Natural killer cell (primary cell): ENCODE data around the gene LTBP4. TPM values are rescaled to one million over a fixed set of nuclear protein-coding genes. Genes with fewer than 3 reads are reported as not detected.

ENCODE experiments used
- ATAC-seq, 3 donors: fragments of 150-1000 bp in 2 of 3; fragments of 200-7000 bp in 1 of 3; cut with Tn5 transposase; 1 replicate in 1 of 3; 2 replicates in 2 of 3; pipeline ENCODE4 v1.10.0; 2021; ENCODE audit warnings: mild to moderate bottlenecking in 2 of 3, moderate library complexity in 2 of 3
- DNase-seq, 2 donors: peaks; one replicate each; pipeline versions ENCODE4 v3.0.0 to v3.0.0-alpha.2; 2013 to 2021; ENCODE audit warnings: mixed read lengths in 1 of 2
- H3K27ac ChIP-seq: one replicate; pipeline ENCODE4 v1.5.1; 2013; ENCODE audit warnings: mild to moderate bottlenecking, low read length
- H3K27me3 ChIP-seq: one replicate; pipeline ENCODE4 v1.6.1; 2013; ENCODE audit warnings: low read length; ENCODE audit not compliant: control insufficient read depth, insufficient read depth
- H3K36me3 ChIP-seq: one replicate; pipeline ENCODE4 v1.6.1; 2013; ENCODE audit warnings: low read length; ENCODE audit not compliant: control insufficient read depth, insufficient read depth
- H3K4me1 ChIP-seq: one replicate; pipeline ENCODE4 v1.6.1; 2013; ENCODE audit warnings: low read length; ENCODE audit not compliant: control insufficient read depth, insufficient read depth
- H3K4me3 ChIP-seq: one replicate; pipeline ENCODE4 v1.5.1; 2013; ENCODE audit warnings: low read length
- H3K9me3 ChIP-seq: one replicate; pipeline ENCODE4 v1.6.1; 2013; ENCODE audit warnings: low read length; ENCODE audit not compliant: control insufficient read depth, insufficient read depth
- H3K27ac Mint-ChIP-seq, 2 donors: one replicate each; pipeline ENCODE4 v1.8.0; 2022; ENCODE audit warnings: mild to moderate bottlenecking in 2 of 2, mixed read lengths in 2 of 2, moderate library complexity in 1 of 2
- H3K27me3 Mint-ChIP-seq, 2 donors: one replicate each; pipeline ENCODE4 v1.8.0; 2022; ENCODE audit warnings: low read depth in 2 of 2, mixed read lengths in 2 of 2
- H3K36me3 Mint-ChIP-seq: one replicate; pipeline ENCODE4 v1.8.0; 2022; ENCODE audit warnings: mixed read lengths
- H3K4me1 Mint-ChIP-seq, 2 donors: one replicate each; pipeline ENCODE4 v1.8.0; 2022; ENCODE audit warnings: mixed read lengths in 2 of 2
- H3K4me3 Mint-ChIP-seq: one replicate; pipeline ENCODE4 v1.8.0; 2022; ENCODE audit warnings: mild to moderate bottlenecking, moderate library complexity, mixed read lengths
- H3K9me3 Mint-ChIP-seq, 2 donors: one replicate each; pipeline ENCODE4 v1.8.0; 2022; ENCODE audit warnings: mixed read lengths in 2 of 2
- WGBS: methylation state at CpG from one replicate; pipeline ENCODE4 v1.1.7; 2013; ENCODE audit warnings: missing lambda C conversion rate; ENCODE audit not compliant: insufficient coverage; 5-methylcytosine and 5-hydroxymethylcytosine counted together
- intact Hi-C: fragments of 100-400 bp; cut with micrococcal nuclease; formaldehyde crosslinking; loops from one replicate; pipeline ENCODE4 v1.14.2; 2022
- total RNA-seq, 4 donors: library from RNA; stranded (reverse); fragments of 120-200 nt in 1 of 4; gene quantifications; one replicate each; pipeline versions ENCODE4 v1.2.3 to v1.2.4, GENCODE V29; 2013 to 2022
- TF ChIP-seq, protein P1 (sequence below): fragments of 200-600 bp; IDR thresholded peaks from one replicate; pipeline ENCODE4 v1.8.0; 2022; ENCODE audit warnings: antibody characterized with exemption

The LTBP4 gene
- total RNA-seq, 3 donors from 2014 or later (not counting 1 experiment from before 2014, with no cell fraction given), result 153 to 182 (median 157) TPM

DNA sequence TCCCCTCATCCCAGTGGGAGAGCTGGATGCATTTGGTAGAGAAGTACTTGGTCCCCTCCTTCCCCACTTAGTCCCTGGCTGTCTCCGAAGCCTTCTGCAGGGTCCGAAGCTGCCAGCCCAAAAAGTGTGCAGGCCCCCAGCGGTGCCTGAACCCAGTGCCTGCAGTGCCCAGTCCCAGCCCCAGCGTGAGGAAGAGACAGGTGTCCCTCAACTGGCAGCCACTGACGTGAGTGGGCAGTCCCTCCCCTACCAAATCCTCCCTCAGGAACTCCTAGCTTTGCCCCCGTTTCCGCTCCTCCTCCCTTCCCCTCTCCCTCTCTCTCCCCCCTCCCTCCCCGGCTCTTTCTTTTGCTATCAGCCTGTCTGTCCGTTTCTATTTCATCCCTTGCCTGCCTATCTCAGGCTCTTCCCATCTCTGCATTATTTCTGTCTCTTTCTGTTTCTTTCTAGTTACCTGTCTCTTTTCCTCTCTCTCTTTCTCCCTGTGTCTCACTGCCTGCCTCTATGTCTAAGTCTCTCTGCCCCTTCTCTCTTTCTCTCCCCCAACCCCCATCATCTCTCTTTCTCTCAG lies 1.8 kb upstream of the LTBP4 start:
- H3K27me3 ChIP-seq, result peaks cover 55% of the 10 kb centered on the region
- peak overlapping the region in 1 of 2 donors; percentile 29 for H3K27ac Mint-ChIP-seq
- peaks cover 14 to 54% of the 10 kb centered on the region in 2 donors for H3K27me3 Mint-ChIP-seq
- H3K4me3 ChIP-seq, result no peak overlapping the region
- H3K9me3 ChIP-seq, result no peaks in the 10 kb centered on the region
- peak overlapping the region; percentile 67 for H3K4me3 Mint-ChIP-seq
- TF ChIP-seq, protein P1, sequence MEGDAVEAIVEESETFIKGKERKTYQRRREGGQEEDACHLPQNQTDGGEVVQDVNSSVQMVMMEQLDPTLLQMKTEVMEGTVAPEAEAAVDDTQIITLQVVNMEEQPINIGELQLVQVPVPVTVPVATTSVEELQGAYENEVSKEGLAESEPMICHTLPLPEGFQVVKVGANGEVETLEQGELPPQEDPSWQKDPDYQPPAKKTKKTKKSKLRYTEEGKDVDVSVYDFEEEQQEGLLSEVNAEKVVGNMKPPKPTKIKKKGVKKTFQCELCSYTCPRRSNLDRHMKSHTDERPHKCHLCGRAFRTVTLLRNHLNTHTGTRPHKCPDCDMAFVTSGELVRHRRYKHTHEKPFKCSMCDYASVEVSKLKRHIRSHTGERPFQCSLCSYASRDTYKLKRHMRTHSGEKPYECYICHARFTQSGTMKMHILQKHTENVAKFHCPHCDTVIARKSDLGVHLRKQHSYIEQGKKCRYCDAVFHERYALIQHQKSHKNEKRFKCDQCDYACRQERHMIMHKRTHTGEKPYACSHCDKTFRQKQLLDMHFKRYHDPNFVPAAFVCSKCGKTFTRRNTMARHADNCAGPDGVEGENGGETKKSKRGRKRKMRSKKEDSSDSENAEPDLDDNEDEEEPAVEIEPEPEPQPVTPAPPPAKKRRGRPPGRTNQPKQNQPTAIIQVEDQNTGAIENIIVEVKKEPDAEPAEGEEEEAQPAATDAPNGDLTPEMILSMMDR, result no peak
- WGBS, result 3% methylated on average over 9 of the region's 9 CpGs
- intact Hi-C loops, result loop anchor here (5.0 kb wide), 2 partner anchors 47 to 177 kb away; no protein-coding TSS in a partner anchor
- ATAC-seq, result no peak
- H3K4me1 Mint-ChIP-seq, result peaks cover 31 to 58% of the 10 kb centered on the region in 2 donors
- H3K4me1 ChIP-seq, result peaks cover 79% of the 10 kb centered on the region
- no peak overlapping the region for H3K27ac ChIP-seq
- H3K36me3 ChIP-seq, result no peaks in the 10 kb centered on the region
- no peaks in the 10 kb centered on the region for H3K36me3 Mint-ChIP-seq
- DNase-seq, result peak in 1 of 2 donors; percentile 61
- H3K9me3 Mint-ChIP-seq, result no peaks in the 10 kb centered on the region

DNA sequence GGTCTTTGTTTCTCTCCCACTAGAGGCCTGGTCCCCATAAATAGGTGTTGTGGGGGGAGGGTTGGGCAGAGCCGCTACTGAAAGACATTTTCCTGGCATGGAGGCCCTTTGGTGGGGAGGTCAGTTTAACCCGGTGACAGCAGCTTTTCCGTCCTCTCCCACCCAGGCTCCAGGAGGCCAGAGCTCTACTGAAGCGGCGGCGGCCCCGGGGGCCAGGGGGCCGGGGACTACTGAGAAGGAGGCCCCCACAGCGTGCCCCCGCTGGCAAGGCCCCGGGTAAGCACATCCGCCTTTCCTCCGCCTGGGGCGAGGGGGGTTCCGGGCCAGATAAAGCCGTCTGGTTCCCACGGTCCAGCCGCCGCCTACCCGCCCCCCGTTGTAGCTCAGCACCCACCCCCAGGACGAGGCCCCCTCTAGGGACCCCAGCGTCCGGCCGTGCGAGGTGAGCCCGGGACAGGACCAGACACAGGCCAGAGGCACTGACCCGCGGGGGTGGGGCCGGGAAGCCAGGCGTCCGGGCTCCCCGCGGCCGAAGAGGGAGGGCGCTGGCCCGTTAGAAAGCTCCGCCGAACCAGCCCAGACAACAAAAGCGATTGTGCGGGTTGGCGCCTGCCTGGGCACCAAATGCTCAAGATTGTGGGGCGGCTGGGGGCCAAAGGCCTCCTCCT lies 1.1 kb upstream of the LTBP4 start:
- H3K4me3 ChIP-seq, result no peak overlapping the region
- H3K4me1 Mint-ChIP-seq, result peaks cover 31 to 58% of the 10 kb centered on the region in 2 donors
- peak in 1 of 2 donors; percentile 28 for DNase-seq
- 5% methylated on average over 43 of the region's 43 CpGs for WGBS
- peaks cover 14 to 52% of the 10 kb centered on the region in 2 donors for H3K27me3 Mint-ChIP-seq
- TF ChIP-seq, protein P1, result no peak
- H3K9me3 ChIP-seq, result no peaks in the 10 kb centered on the region
- no peaks in the 10 kb centered on the region for H3K36me3 ChIP-seq
- peak overlapping the region in 1 of 2 donors; percentile 29 for H3K27ac Mint-ChIP-seq
- peaks cover 79% of the 10 kb centered on the region for H3K4me1 ChIP-seq
- peak overlapping the region; percentile 67 for H3K4me3 Mint-ChIP-seq
- no peaks in the 10 kb centered on the region for H3K36me3 Mint-ChIP-seq
- H3K27me3 ChIP-seq, result peaks cover 55% of the 10 kb centered on the region
- no peak overlapping the region for H3K27ac ChIP-seq
- ATAC-seq, result no peak
- intact Hi-C loops, result loop anchor here (5.0 to 10.0 kb wide), 3 partner anchors 48 to 945 kb away; no protein-coding TSS in a partner anchor
- H3K9me3 Mint-ChIP-seq, result no peaks in the 10 kb centered on the region

DNA sequence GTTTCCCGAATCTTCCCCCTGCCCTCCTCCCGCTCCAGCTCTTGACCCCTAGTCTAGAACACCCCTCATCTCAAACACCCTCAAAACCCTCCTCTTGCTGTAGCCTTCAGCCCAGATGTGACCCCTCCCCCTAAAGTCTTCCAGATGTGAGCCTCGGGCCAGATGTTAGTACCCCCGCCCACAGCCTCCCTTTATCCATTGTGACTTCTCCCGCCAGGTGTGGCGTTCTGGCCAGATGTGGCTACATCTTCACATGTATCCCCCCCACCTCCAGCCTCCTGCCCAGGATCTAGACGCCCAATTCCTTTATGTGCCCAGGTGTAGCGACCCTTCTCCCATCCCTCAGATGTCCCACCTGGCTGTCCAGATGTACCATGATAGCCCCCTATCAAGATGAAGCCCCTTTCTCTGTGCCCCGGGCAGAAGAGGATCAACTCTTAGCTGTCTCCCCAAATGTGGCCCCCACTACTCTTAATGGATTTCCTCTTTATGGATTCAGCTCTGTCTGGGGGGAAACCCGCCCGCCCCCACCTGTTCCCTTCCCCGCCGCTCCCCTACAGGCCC lies 517 bp upstream of the LTBP4 start:
- Mint-ChIP-seq H3K27ac (peak overlapping the region in 1 of 2 donors; percentile 37), H3K4me1 (peaks cover 37 to 63% of the 10 kb centered on the region in 2 donors), H3K27me3 (peaks cover 14 to 51% of the 10 kb centered on the region in 2 donors), H3K9me3 (no peaks in the 10 kb centered on the region), H3K36me3 (no peaks in the 10 kb centered on the region), H3K4me3 (peak overlapping the region; percentile 35)
- ATAC-seq (no peak), DNase-seq (peak in 1 of 2 donors; percentile 26)
- no peaks in the 10 kb centered on the region for H3K36me3 ChIP-seq
- TF ChIP-seq, protein P1, result no peak
- no peak overlapping the region for H3K27ac ChIP-seq
- H3K9me3 ChIP-seq, result no peaks in the 10 kb centered on the region
- intact Hi-C loops, result loop anchor here (10.0 kb wide), 1 partner anchor 944 kb away; no protein-coding TSS in a partner anchor
- WGBS, result 8% methylated on average over 13 of the region's 13 CpGs
- peaks cover 83% of the 10 kb centered on the region for H3K4me1 ChIP-seq
- no peak overlapping the region for H3K4me3 ChIP-seq
- H3K27me3 ChIP-seq, result peaks cover 55% of the 10 kb centered on the region
